K562 (cell line): ENCODE measurements around the gene CHN1. TPM values are rescaled to one million over a fixed set of nuclear protein-coding genes. Genes with fewer than 3 reads are reported as not detected.

Source experiments
- ATAC-seq: fragments of 200-7000 bp; cut with Tn5 transposase; 3 replicates; pipeline ENCODE4 v1.9.1; 2020; ENCODE audit warnings: moderate library complexity
- BruUV-seq: library from RNA; stranded (reverse); fragments of 400-500 nt; replicated peaks from 2 replicates; lab custom pipeline; 2021; lab: Mats Ljungman, UMichigan
- CTCF ChIA-PET: fragments of 300-600 bp; formaldehyde crosslinking; extraction: SDS; loops from one replicate; lab custom pipeline; 2021; ENCODE audit warnings: low intra/inter-chr PET ratio; lab: Yijun Ruan, JAX
- POLR2A ChIA-PET: fragments of 300-600, 350-650 bp; sonication (Branson Sonifier 250); formaldehyde crosslinking; extraction: SDS; loops from one replicate; lab custom pipeline; 2021; ENCODE audit warnings: antibody characterized with exemption, inconsistent platforms; lab: Yijun Ruan, JAX
- DNase-seq, 4 experiments: peaks; one replicate each; pipeline versions ENCODE4 v3.0.0 to v3.0.0-alpha.2; 2011 to 2018; ENCODE audit warnings: low spot score in 3 of 4, mixed read lengths in 3 of 4; ENCODE audit errors: extremely low read depth in 1 of 4
- FAIRE-seq: peaks from 2 replicates; lab custom pipeline; 2011; peaks lifted over from hg19 to GRCh38; lab: Jason Lieb, UNC
- H2AFZ ChIP-seq: 2 replicates; pipeline ENCODE4 v1.6.0; 2011; ENCODE audit warnings: low read depth, low read length, control low read depth, inconsistent platforms
- H3K27ac ChIP-seq: fragments of 200-600 bp; 3 replicates; pipeline ENCODE4 v1.8.0; 2011; ENCODE audit warnings: low read depth, mild to moderate bottlenecking, control low read depth, inconsistent platforms, low read length, moderate library complexity, mixed read lengths; ENCODE audit errors: extremely low read depth
- H3K27me3 ChIP-seq, 2 experiments: fragments of 300-600 bp in 1 of 2; 2 replicates in 1 of 2; 3 replicates in 1 of 2; pipeline versions ENCODE4 v1.6.0 to v1.8.0; 2011; ENCODE audit warnings: inconsistent platforms in 2 of 2, low read length in 2 of 2, mild to moderate bottlenecking in 1 of 2, mixed read lengths in 1 of 2, moderate library complexity in 1 of 2; ENCODE audit not compliant: control insufficient read depth in 2 of 2, insufficient read depth in 2 of 2
- H3K36me3 ChIP-seq: fragments of 300-600 bp; 3 replicates; pipeline ENCODE4 v1.8.0; 2011; ENCODE audit warnings: mild to moderate bottlenecking, low read length, inconsistent platforms; ENCODE audit not compliant: control insufficient read depth, insufficient read depth
- H3K4me1 ChIP-seq, 2 experiments: fragments of 200-600 bp in 1 of 2; replicated peaks in 1 of 2; 2 replicates in 1 of 2; 3 replicates in 1 of 2; pipeline versions ENCODE4 v1.5.1 to v1.8.0; 2011; ENCODE audit warnings: inconsistent platforms in 2 of 2, low read length in 2 of 2, mild to moderate bottlenecking in 1 of 2, mixed read lengths in 1 of 2, moderate library complexity in 1 of 2; ENCODE audit not compliant: control insufficient read depth in 2 of 2, insufficient read depth in 2 of 2
- H3K4me2 ChIP-seq: 2 replicates; pipeline ENCODE4 v1.6.1; 2011; ENCODE audit warnings: low read length, control low read depth, inconsistent platforms, mixed read lengths; ENCODE audit not compliant: insufficient read depth
- H3K4me3 ChIP-seq: fragments of 200-600 bp; sonication (generic), shearing (Covaris generic); 2 replicates; pipeline ENCODE4 v1.5.1; 2016; ENCODE audit warnings: control low read depth, inconsistent platforms
- H3K79me2 ChIP-seq: fragments of 200-600 bp; 3 replicates; pipeline ENCODE4 v1.8.0; 2011; ENCODE audit warnings: low read length, inconsistent platforms; ENCODE audit not compliant: control insufficient read depth, insufficient read depth
- H3K9ac ChIP-seq, 2 experiments: 2 replicates each; pipeline versions ENCODE4 v1.6.0 to v1.6.1; 2011; ENCODE audit warnings: low read depth in 2 of 2, low read length in 2 of 2, control low read depth in 1 of 2, inconsistent platforms in 1 of 2, mild to moderate bottlenecking in 1 of 2, mixed read lengths in 1 of 2; ENCODE audit not compliant: insufficient read depth in 1 of 2
- H3K9me1 ChIP-seq: one replicate; pipeline ENCODE4 v1.6.0; 2011; ENCODE audit warnings: inconsistent platforms, mild to moderate bottlenecking, low read length, moderate library complexity; ENCODE audit not compliant: control insufficient read depth, insufficient read depth
- H3K9me3 ChIP-seq: replicated peaks from 2 replicates; pipeline ENCODE4 v1.5.1; 2011; ENCODE audit warnings: low read depth, low read length, inconsistent platforms; ENCODE audit not compliant: control insufficient read depth, insufficient read depth
- H4K20me1 ChIP-seq: replicated peaks from 2 replicates; pipeline ENCODE4 v1.6.1; 2011; ENCODE audit warnings: low read length, inconsistent platforms, mixed read lengths; ENCODE audit not compliant: control insufficient read depth, insufficient read depth
- ATF2 ChIP-seq: sonication (generic); formaldehyde crosslinking; IDR thresholded peaks from 2 replicates; pipeline ENCODE4 v1.8.1; 2022; ENCODE audit warnings: missing genetic modification reagents
- ESRRA ChIP-seq: fragments of 450-650 bp; IDR thresholded peaks from 2 replicates; pipeline ENCODE4 v1.6.1; 2014; ENCODE audit warnings: low read depth, mild to moderate bottlenecking, moderate library complexity, borderline replicate concordance
- ETS2 ChIP-seq: IDR thresholded peaks from 2 replicates; pipeline ENCODE4 v1.6.1; 2016; ENCODE audit warnings: borderline replicate concordance, missing genetic modification characterization, mild to moderate bottlenecking, moderate library complexity, missing compliant biosample characterization; ENCODE audit not compliant: poor library complexity, severe bottlenecking
- HCFC1 ChIP-seq: IDR thresholded peaks from 2 replicates; pipeline ENCODE4 v1.6.1; 2012; ENCODE audit warnings: low read depth, low read length, improper control_type of control experiment
- KLF1 ChIP-seq: fragments of 450-650 bp; IDR thresholded peaks from 2 replicates; pipeline ENCODE4 v1.6.1; 2016; ENCODE audit warnings: missing genetic modification characterization, missing compliant biosample characterization
- KLF6 ChIP-seq: fragments of 250-450 bp; sonication (Bioruptor Pico); IDR thresholded peaks from 2 replicates; pipeline ENCODE4 v1.4.0; 2020; ENCODE audit warnings: mild to moderate bottlenecking, moderate library complexity, borderline replicate concordance
- PHB ChIP-seq: fragments of 250-450 bp; sonication (Bioruptor Pico); IDR thresholded peaks from 2 replicates; pipeline ENCODE4 v1.5.0; 2021
- RNF2 ChIP-seq: sonication (generic); IDR thresholded peaks from 2 replicates; pipeline ENCODE4 v1.6.1; 2016
- SRSF1 ChIP-seq: fragments of 200-400 bp; formaldehyde crosslinking; IDR thresholded peaks from 2 replicates; pipeline ENCODE4 v1.6.1; 2017; ENCODE audit warnings: mild to moderate bottlenecking, low read depth, low read length, moderate library complexity
- UBTF ChIP-seq, 2 experiments: IDR thresholded peaks; 2 replicates each; pipeline ENCODE4 v1.6.1; 2012; ENCODE audit warnings: improper control_type of control experiment in 2 of 2, low read depth in 2 of 2, low read length in 2 of 2, borderline replicate concordance in 1 of 2
- ZBTB33 ChIP-seq: sonication (generic); formaldehyde crosslinking; IDR thresholded peaks from 2 replicates; pipeline ENCODE4 v1.8.1; 2023; ENCODE audit warnings: mild to moderate bottlenecking, missing genetic modification reagents
- ZNF124 ChIP-seq: sonication (generic); formaldehyde crosslinking; IDR thresholded peaks from 2 replicates; pipeline ENCODE4 v1.8.1; 2022; ENCODE audit warnings: missing genetic modification reagents
- ZNF431 ChIP-seq: sonication (generic); formaldehyde crosslinking; IDR thresholded peaks from 2 replicates; pipeline ENCODE4 v1.8.0; 2022; ENCODE audit warnings: mild to moderate bottlenecking, missing genetic modification reagents
- WGBS: fragments of 100-300 bp; shearing (Covaris generic); methylation state at CpG from one replicate; pipeline ENCODE4 v1.1.6; 2016; ENCODE audit warnings: low coverage, mixed read lengths; ENCODE audit not compliant: insufficient coverage; ENCODE audit errors: missing lambda C conversion rate; 5-methylcytosine and 5-hydroxymethylcytosine counted together
- in situ Hi-C: fragments of 300-500 bp; cut with MboI; formaldehyde crosslinking; loops from 4 replicates; pipeline ENCODE4 v1.15.0; 2018; ENCODE audit warnings: inconsistent platforms, mixed read lengths
- intact Hi-C: fragments of 100-400 bp; cut with micrococcal nuclease; formaldehyde crosslinking; loops from 2 replicates; pipeline ENCODE4 v1.14.2; 2022
- polyA plus RNA-seq, 8 experiments: library from polyadenylated mRNA; depleted of rRNA in 4 of 8; stranded (reverse) in 5 of 8; unstranded in 3 of 8; fragments of >200 nt; fragmentation: Nextera tagmentation in 2 of 8; fragmentation: Illumina TruSeq in 1 of 8; extraction: Ambion mirVana in 2 of 8; extraction: Trizol in 1 of 8; gene quantifications; 2 replicates each; pipeline versions ENCODE4 v1.2.1 to v1.2.3, GENCODE V29; 2011 to 2014; ENCODE audit warnings: inconsistent platforms in 1 of 8, missing spikeins in 1 of 8
- total RNA-seq, 7 experiments: library from RNA; depleted of rRNA in 6 of 7; stranded (reverse); fragments of >200 nt in 6 of 7; fragmentation: Illumina TruSeq in 2 of 7; extraction: Trizol in 2 of 7; gene quantifications; 2 replicates each; pipeline versions ENCODE4 v1.2.1 to v1.2.3, GENCODE V29; 2011 to 2021; ENCODE audit warnings: low replicate concordance in 1 of 7

CHN1 gene
- total and polyA plus RNA-seq, 9 of the 15 experiments (the other 6 are each of a cell fraction or from before 2014, with no cell fraction given), result 0.17 to 2.0 (median 0.87) TPM

GRCh38 chr2:175039490-175039889 lies 34.3 kb upstream of the CHN1 start:
- Histone ChIP-seq H2AFZ (no peak overlapping the region), H4K20me1 (no peaks in the 10 kb centered on the region), H3K36me3 (no peaks in the 10 kb centered on the region), H3K9me1 (no peaks in the 10 kb centered on the region), H3K4me1 (no peaks in the 10 kb centered on the region; a peak in 1 of 5 replicates), H3K4me3 (no peak overlapping the region), H3K4me2 (no peak overlapping the region), H3K9me3 (no peaks in the 10 kb centered on the region), H3K27me3 (no peaks in the 10 kb centered on the region; a peak in 1 of 5 replicates), H3K9ac (peak overlapping the region in 1 of 2 experiments; percentile 21; a peak in 1 of 4 replicates), H3K79me2 (no peaks in the 10 kb centered on the region), H3K27ac (no peak overlapping the region)
- WGBS, result 44% methylated on average over 3 of the region's 3 CpGs
- intact Hi-C loops, result loop anchor here (10.0 kb wide), 1 partner anchor 645 kb away; no protein-coding TSS in a partner anchor
- BruUV-seq, result no TSS peak
- ChIA-PET CTCF (no interaction called here), POLR2A (interaction anchor here (0.8 to 1.0 kb wide), 2 partner anchors 10 to 1076 kb away, joined by 3 to 4 read pairs; no protein-coding TSS in a partner anchor)
- no peak for ATAC-seq
- in situ Hi-C loops, result loop anchor here (25.0 kb wide), 1 partner anchor 1048 kb away; the partner anchor contains the start of genes EVX2, HOXD12 and HOXD13
- DNase-seq, result no peak
- FAIRE-seq, result no peak
- TF ChIP-seq ZNF124 (CRISPR knock-in tag) (no peak), ATF2 (CRISPR knock-in tag) (no peak), PHB (CRISPR knock-in tag) (no peak), ETS2 (tag) (no peak), UBTF (IDR thresholded peaks at IDR 0.05; ENCODE audit: borderline replicate concordance in 1 of 2, low read depth in 2 of 2, low read length in 2 of 2) (no peak), KLF1 (no peak), ESRRA (no peak), KLF6 (CRISPR knock-in tag) (no peak), HCFC1 (no peak), ZNF431 (CRISPR knock-in tag) (no peak), SRSF1 (no peak), ZBTB33 (CRISPR knock-in tag) (no peak), RNF2 (no peak)
